ENCODE data around the gene TMEM267.

GRCh38 chr5:43421450-43422133, 62.1 kb downstream of the TMEM267 start:
- TF ChIP-seq CTCF (IDR thresholded peaks at IDR 0.05; ENCODE audit: borderline replicate concordance, extremely low read depth, low read length, poor library complexity, severe bottlenecking) (no peak), EZH2 (IDR thresholded peaks at IDR 0.05; ENCODE audit: borderline replicate concordance, low read depth, low read length, severe bottlenecking) (no peak)

All from DND-41 (cell line).